CD4-positive, alpha-beta T cell (primary cell): ENCODE data around the gene NAA25. TPM values are rescaled to one million over a fixed set of nuclear protein-coding genes. Genes with fewer than 3 reads are reported as not detected.
"Not testable (repeated sequence)": the region's sequence is repeated elsewhere in the genome, so short reads cannot be mapped to it uniquely, and the experiment has no call there.

Experiments used
- ATAC-seq: fragments of 200-7000 bp; cut with Tn5 transposase; one replicate; pipeline ENCODE4 v1.10.0; 2022; ENCODE audit warnings: mild to moderate bottlenecking; ENCODE audit not compliant: poor library complexity
- CTCF ChIA-PET: fragments of 350-600 bp; sonication (Branson Sonifier 250); formaldehyde crosslinking; loops from one replicate; lab custom pipeline; 2021; ENCODE audit warnings: antibody characterized with exemption, inconsistent platforms; lab: Charles Lee
- POLR2A ChIA-PET: fragments of 350-600 bp; sonication (Branson Sonifier 250); formaldehyde crosslinking; loops from one replicate; lab custom pipeline; 2021; ENCODE audit warnings: antibody characterized with exemption, inconsistent platforms; lab: Charles Lee
- DNase-seq, 14 experiments: peaks; one replicate each; pipeline ENCODE4 v3.0.0-alpha.2; 2013 to 2020; ENCODE audit warnings: mixed read lengths in 2 of 14
- H3K27ac ChIP-seq, 2 donors: one replicate each; pipeline versions ENCODE4 v1.5.1 to v1.7.0; 2013; ENCODE audit warnings: low read length in 2 of 2, low read depth in 1 of 2, mild to moderate bottlenecking in 1 of 2
- H3K27me3 ChIP-seq, 2 experiments: 1 replicate in 1 of 2; 2 replicates in 1 of 2; pipeline versions ENCODE4 v1.6.1 to v1.7.0; 2013; ENCODE audit warnings: low read length in 2 of 2, control low read depth in 1 of 2, mild to moderate bottlenecking in 1 of 2, moderate library complexity in 1 of 2; ENCODE audit not compliant: insufficient read depth in 2 of 2, control insufficient read depth in 1 of 2
- H3K36me3 ChIP-seq: one replicate; pipeline ENCODE4 v1.6.1; 2013; ENCODE audit warnings: low read length, control low read depth; ENCODE audit not compliant: insufficient read depth
- H3K4me1 ChIP-seq: one replicate; pipeline ENCODE4 v1.6.1; 2013; ENCODE audit warnings: low read length, control low read depth; ENCODE audit not compliant: insufficient read depth
- H3K4me3 ChIP-seq: one replicate; pipeline ENCODE4 v1.5.1; 2013; ENCODE audit warnings: mild to moderate bottlenecking, low read length, moderate library complexity
- H3K9me3 ChIP-seq, 2 experiments: 1 replicate in 1 of 2; 2 replicates in 1 of 2; pipeline versions ENCODE4 v1.6.1 to v1.7.0; 2013; ENCODE audit warnings: low read length in 2 of 2, mild to moderate bottlenecking in 2 of 2, control low read depth in 1 of 2, moderate library complexity in 1 of 2; ENCODE audit not compliant: control insufficient read depth in 1 of 2, insufficient read depth in 1 of 2
- H3K27ac Mint-ChIP-seq: one replicate; pipeline ENCODE4 v1.8.0; 2020; ENCODE audit warnings: mixed read lengths
- H3K27me3 Mint-ChIP-seq: one replicate; pipeline ENCODE4 v1.8.0; 2021; ENCODE audit warnings: mixed read lengths
- H3K36me3 Mint-ChIP-seq: one replicate; pipeline ENCODE4 v1.8.0; 2021; ENCODE audit warnings: low read depth, mixed read lengths
- H3K4me1 Mint-ChIP-seq: one replicate; pipeline ENCODE4 v1.8.0; 2021; ENCODE audit warnings: low read depth, mixed read lengths
- H3K4me3 Mint-ChIP-seq: one replicate; pipeline ENCODE4 v1.8.0; 2020; ENCODE audit warnings: mild to moderate bottlenecking, mixed read lengths
- H3K9me3 Mint-ChIP-seq: one replicate; pipeline ENCODE4 v1.8.0; 2020; ENCODE audit warnings: mixed read lengths
- CTCF ChIP-seq: fragments of 200-600 bp; IDR thresholded peaks from one replicate; pipeline ENCODE4 v1.8.0; 2022; ENCODE audit warnings: antibody characterized with exemption, mild to moderate bottlenecking
- intact Hi-C, 2 experiments: fragments of 100-400 bp; cut with DNase I in 1 of 2; cut with micrococcal nuclease in 1 of 2; formaldehyde crosslinking; loops; one replicate each; pipeline versions ENCODE4 v1.15.1 to v1.9.0; 2023 to 2025; cut with DNase I, micrococcal nuclease
- total RNA-seq, 174 experiments: library from RNA in 2 of 174; stranded (reverse) in 2 of 174; gene quantifications; one replicate each; pipeline ENCODE4 v1.2.3 and lab custom pipeline; 2021 to 2026

NAA25 gene
- total RNA-seq, 2 experiments from 2014 or later, result 31.1 to 34.6 TPM

DNA sequence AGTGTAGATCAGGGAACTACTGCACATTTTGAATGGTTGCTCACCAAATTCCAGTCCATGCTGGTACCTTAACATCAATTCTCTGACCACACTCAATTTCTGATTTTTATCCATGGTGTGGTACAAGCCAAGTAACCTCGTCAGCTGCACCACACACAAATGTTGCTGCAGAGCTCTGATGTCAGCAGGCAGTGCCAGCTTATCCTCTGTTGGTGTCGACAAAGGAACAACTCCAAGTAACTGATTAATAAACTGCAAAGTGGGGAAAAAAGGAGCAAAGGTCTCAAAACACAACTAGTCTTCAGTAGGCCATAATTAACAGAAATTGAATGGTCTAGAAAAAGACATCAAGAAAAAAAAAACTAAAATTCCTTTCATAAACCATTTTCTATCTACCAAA lies 47.4 kb downstream of the NAA25 start:
- Mint-ChIP-seq H3K27me3 (no peaks in the 10 kb centered on the region), H3K4me1 (no peaks in the 10 kb centered on the region), H3K4me3 (no peak overlapping the region), H3K27ac (no peak overlapping the region), H3K36me3 (peaks cover 74% of the 10 kb centered on the region), H3K9me3 (no peaks in the 10 kb centered on the region)
- intact Hi-C loops, result no loop called here
- ChIA-PET POLR2A (no interaction called here), CTCF (interaction anchor here (0.8 kb wide), 1 partner anchor 393 kb away, joined by 4 read pairs; no protein-coding TSS in a partner anchor)
- H3K4me1 ChIP-seq, result no peaks in the 10 kb centered on the region
- ATAC-seq (no peak), DNase-seq (no peak)
- H3K27ac ChIP-seq, result no peak overlapping the region
- no peak overlapping the region for H3K4me3 ChIP-seq
- H3K9me3 ChIP-seq, result no peaks in the 10 kb centered on the region
- H3K36me3 ChIP-seq, result peaks cover 58% of the 10 kb centered on the region
- no peaks in the 10 kb centered on the region for H3K27me3 ChIP-seq
- TF ChIP-seq CTCF, result no peak

DNA sequence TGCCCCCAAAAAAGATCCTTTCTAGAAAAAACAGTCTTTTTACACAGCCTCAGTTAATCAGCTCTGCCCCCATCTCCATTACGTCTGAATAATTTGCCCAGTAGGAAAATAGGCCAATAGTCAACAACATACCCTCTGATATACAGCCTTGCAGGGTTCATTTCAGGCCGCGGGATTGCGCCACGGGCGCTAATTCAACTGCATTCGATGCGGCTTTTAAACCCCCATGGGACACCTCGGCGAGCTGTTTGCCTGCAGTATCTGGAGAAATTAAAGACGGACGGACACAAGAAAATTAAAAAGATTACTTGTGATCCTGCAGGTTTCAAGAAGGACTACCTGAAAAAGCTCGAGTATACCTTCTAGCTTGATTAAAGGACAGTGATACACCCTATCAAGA lies 59.2 kb downstream of the NAA25 start:
- Mint-ChIP-seq H3K4me1 (no peaks in the 10 kb centered on the region), H3K36me3 (peaks cover 84% of the 10 kb centered on the region), H3K9me3 (no peaks in the 10 kb centered on the region), H3K27ac (no peak overlapping the region), H3K27me3 (no peaks in the 10 kb centered on the region), H3K4me3 (no peak overlapping the region)
- Histone ChIP-seq H3K4me3 (no peak overlapping the region), H3K27ac (no peak overlapping the region), H3K36me3 (peaks cover 88% of the 10 kb centered on the region), H3K27me3 (no peaks in the 10 kb centered on the region), H3K4me1 (no peaks in the 10 kb centered on the region), H3K9me3 (no peaks in the 10 kb centered on the region)
- DNase-seq (no peak), ATAC-seq (no peak)
- ChIA-PET CTCF (interaction anchor here (0.6 to 1.7 kb wide), 3 partner anchors 104 to 202 kb away, joined by 3 to 4 read pairs (median 3); no protein-coding TSS in a partner anchor), POLR2A (no interaction called here)
- intact Hi-C loops, result loop anchor here in 1 of 2 experiments (5.0 kb wide), 1 partner anchor 38 kb away; no protein-coding TSS in a partner anchor
- no peak for TF ChIP-seq CTCF

GRCh38 chr12:112046003-112046402 lies 62.6 kb downstream of the NAA25 start:
- Mint-ChIP-seq H3K9me3 (no peaks in the 10 kb centered on the region), H3K27ac (no peak overlapping the region), H3K27me3 (no peaks in the 10 kb centered on the region), H3K4me3 (no peak overlapping the region), H3K36me3 (peaks cover 82% of the 10 kb centered on the region), H3K4me1 (no peaks in the 10 kb centered on the region)
- no peak for TF ChIP-seq CTCF
- ChIA-PET CTCF (no interaction called here), POLR2A (no interaction called here)
- no peaks in the 10 kb centered on the region for H3K27me3 ChIP-seq
- DNase-seq (no peak), ATAC-seq (no peak)
- intact Hi-C loops, result loop anchor here in 1 of 2 experiments (5.0 kb wide), 1 partner anchor 41 kb away; no protein-coding TSS in a partner anchor
- no peak overlapping the region for H3K4me3 ChIP-seq
- no peaks in the 10 kb centered on the region for H3K4me1 ChIP-seq
- H3K27ac ChIP-seq, result no peak overlapping the region
- H3K9me3 ChIP-seq, result no peaks in the 10 kb centered on the region
- peaks cover 86% of the 10 kb centered on the region for H3K36me3 ChIP-seq

GRCh38 chr12:112036614-112037013 lies 72.0 kb downstream of the NAA25 start:
- H3K4me1 Mint-ChIP-seq, DNase-seq, H3K4me1 ChIP-seq, H3K27me3 Mint-ChIP-seq, H3K4me3 ChIP-seq, H3K9me3 ChIP-seq, intact Hi-C loops, H3K27me3 ChIP-seq, H3K27ac Mint-ChIP-seq, POLR2A ChIA-PET, H3K9me3 Mint-ChIP-seq, H3K4me3 Mint-ChIP-seq, ATAC-seq, H3K27ac ChIP-seq: not testable (repeated sequence)
- H3K36me3 Mint-ChIP-seq, result peaks cover 87% of the 10 kb centered on the region
- CTCF ChIA-PET, result interaction anchor here (0.7 kb wide), 1 partner anchor 60 kb away, joined by 3 read pairs; no protein-coding TSS in a partner anchor
- H3K36me3 ChIP-seq, result peaks cover 66% of the 10 kb centered on the region
